H1 (cell line): ENCODE results near the gene ROR1. TPM values are rescaled to one million over a fixed set of nuclear protein-coding genes. Genes with fewer than 3 reads are reported as not detected.

Experiments
- CTCF ChIA-PET: fragments of 300-600 bp; sonication (Branson Sonifier 250); formaldehyde crosslinking; loops from one replicate; lab custom pipeline; 2021; ENCODE audit not compliant: partially characterized antibody; lab: Charles Lee
- POLR2A ChIA-PET: fragments of 300-600 bp; sonication (Branson Sonifier 250); formaldehyde crosslinking; loops from one replicate; lab custom pipeline; 2021; ENCODE audit warnings: inconsistent platforms; ENCODE audit not compliant: partially characterized antibody; lab: Charles Lee
- DNase-seq, 2 experiments: peaks; one replicate each; pipeline versions ENCODE4 v3.0.0 to v3.0.0-alpha.2; 2010 to 2022; ENCODE audit warnings: low spot score in 2 of 2, low read depth in 1 of 2, mixed read lengths in 1 of 2
- FAIRE-seq: peaks from 2 replicates; lab custom pipeline; 2011; peaks lifted over from hg19 to GRCh38; lab: Jason Lieb, UNC
- H2AFZ ChIP-seq: 2 replicates; pipeline ENCODE4 v1.8.1; 2012; ENCODE audit warnings: low read length, inconsistent platforms
- H2AK5ac ChIP-seq: 2 replicates; pipeline ENCODE4 v1.6.1; 2013; ENCODE audit warnings: low read depth, low read length
- H2BK120ac ChIP-seq: replicated peaks from 2 replicates; pipeline ENCODE3; 2013; ENCODE audit warnings: low read depth, low read length, inconsistent platforms
- H2BK12ac ChIP-seq: 2 replicates; pipeline ENCODE4 v1.6.1; 2013; ENCODE audit warnings: low read depth, low read length
- H2BK15ac ChIP-seq: 2 replicates; pipeline ENCODE4 v1.6.1; 2013; ENCODE audit warnings: low read length
- H2BK20ac ChIP-seq: 2 replicates; pipeline ENCODE4 v1.6.1; 2013; ENCODE audit warnings: low read length
- H2BK5ac ChIP-seq: 2 replicates; pipeline ENCODE4 v1.6.1; 2013; ENCODE audit warnings: low read depth, low read length
- H3K14ac ChIP-seq: 2 replicates; pipeline ENCODE4 v1.6.1; 2013; ENCODE audit warnings: inconsistent platforms; ENCODE audit not compliant: insufficient read length
- H3K18ac ChIP-seq: 2 replicates; pipeline ENCODE4 v1.6.1; 2013; ENCODE audit warnings: low read length; ENCODE audit errors: extremely low read depth
- H3K23ac ChIP-seq: 2 replicates; pipeline ENCODE4 v1.6.1; 2013; ENCODE audit warnings: inconsistent platforms; ENCODE audit not compliant: insufficient read length
- H3K23me2 ChIP-seq: 2 replicates; pipeline ENCODE4 v1.6.1; 2013; ENCODE audit warnings: low read depth, low read length
- H3K27ac ChIP-seq: 2 replicates; pipeline ENCODE4 v1.6.1; 2011; ENCODE audit warnings: low read depth, low read length, inconsistent platforms
- H3K27me3 ChIP-seq, 4 experiments: replicated peaks in 1 of 4; 1 replicate in 1 of 4; 2 replicates in 3 of 4; pipeline versions ENCODE4 v1.6.1 to v1.8.1; 2011 to 2013; ENCODE audit warnings: low read length in 3 of 4, mild to moderate bottlenecking in 3 of 4, inconsistent platforms in 2 of 4, mixed read lengths in 2 of 4, moderate library complexity in 1 of 4; ENCODE audit not compliant: control insufficient read depth in 3 of 4, insufficient read depth in 3 of 4; ENCODE audit errors: extremely low read depth in 1 of 4
- H3K36me3 ChIP-seq, 4 experiments: 2 replicates each; pipeline versions ENCODE4 v1.6.1 to v1.8.1; 2011 to 2013; ENCODE audit warnings: mild to moderate bottlenecking in 4 of 4, low read length in 3 of 4, moderate library complexity in 2 of 4, control low read depth in 1 of 4, inconsistent platforms in 1 of 4; ENCODE audit not compliant: insufficient read depth in 4 of 4, control insufficient read depth in 2 of 4
- H3K4ac ChIP-seq: replicated peaks from 2 replicates; pipeline ENCODE3; 2013; ENCODE audit warnings: low read length, low read depth, mixed read lengths, inconsistent platforms; ENCODE audit not compliant: insufficient read length
- H3K4me1 ChIP-seq, 4 experiments: replicated peaks in 1 of 4; 1 replicate in 1 of 4; 2 replicates in 3 of 4; pipeline versions ENCODE4 v1.6.1 to v1.8.1; 2011 to 2013; ENCODE audit warnings: low read length in 3 of 4, inconsistent platforms in 2 of 4, mixed read lengths in 1 of 4; ENCODE audit not compliant: insufficient read depth in 4 of 4, control insufficient read depth in 3 of 4
- H3K4me2 ChIP-seq, 2 experiments: 2 replicates each; pipeline versions ENCODE4 v1.6.1 to v1.8.1; 2011 to 2013; ENCODE audit warnings: low read depth in 2 of 2, low read length in 2 of 2, control low read depth in 1 of 2, inconsistent platforms in 1 of 2, mild to moderate bottlenecking in 1 of 2; ENCODE audit not compliant: insufficient read depth in 1 of 2
- H3K4me3 ChIP-seq, 4 experiments: fragments of 200-600, 300-600 bp in 1 of 4; sonication (generic), shearing (Covaris generic), sonication (Bioruptor Twin) in 1 of 4; 2 replicates each; pipeline versions ENCODE4 v1.5.1 to v1.8.1; 2011 to 2016; ENCODE audit warnings: low read length in 4 of 4, low read depth in 3 of 4, control low read depth in 2 of 4, inconsistent platforms in 2 of 4, mild to moderate bottlenecking in 2 of 4, mixed read lengths in 1 of 4, moderate library complexity in 1 of 4; ENCODE audit not compliant: insufficient read depth in 2 of 4; ENCODE audit errors: extremely low read depth in 1 of 4
- H3K56ac ChIP-seq: replicated peaks from 2 replicates; pipeline ENCODE3; 2013; ENCODE audit warnings: low read depth, mild to moderate bottlenecking, mixed read lengths, low read length, inconsistent platforms; ENCODE audit not compliant: insufficient read length
- H3K79me1 ChIP-seq: 2 replicates; pipeline ENCODE4 v1.6.1; 2013; ENCODE audit warnings: low read depth, low read length, control low read depth
- H3K79me2 ChIP-seq, 2 experiments: 2 replicates each; pipeline versions ENCODE4 v1.6.1 to v1.8.1; 2012 to 2013; ENCODE audit warnings: low read length in 2 of 2, mild to moderate bottlenecking in 2 of 2, inconsistent platforms in 1 of 2; ENCODE audit not compliant: insufficient read depth in 2 of 2, control insufficient read depth in 1 of 2
- H3K9ac ChIP-seq, 4 experiments: replicated peaks in 1 of 4; 1 replicate in 1 of 4; 2 replicates in 3 of 4; pipeline versions ENCODE4 v1.6.1 to v1.8.1; 2011 to 2013; ENCODE audit warnings: low read depth in 3 of 4, low read length in 3 of 4, control low read depth in 2 of 4, mild to moderate bottlenecking in 2 of 4, moderate library complexity in 2 of 4, inconsistent platforms in 1 of 4; ENCODE audit errors: extremely low read depth in 1 of 4
- H3K9me3 ChIP-seq, 2 experiments: 2 replicates each; pipeline versions ENCODE4 v1.6.1 to v1.8.1; 2012 to 2013; ENCODE audit warnings: mild to moderate bottlenecking in 2 of 2, moderate library complexity in 2 of 2, control low read depth in 1 of 2, inconsistent platforms in 1 of 2, low read depth in 1 of 2, low read length in 1 of 2, mixed read lengths in 1 of 2; ENCODE audit not compliant: insufficient read depth in 2 of 2
- H4K20me1 ChIP-seq, 2 experiments: replicated peaks in 1 of 2; 2 replicates each; pipeline versions ENCODE3 to v1.8.1; 2011 to 2013; ENCODE audit warnings: inconsistent platforms in 2 of 2, low read length in 2 of 2, mild to moderate bottlenecking in 1 of 2; ENCODE audit not compliant: insufficient read depth in 2 of 2, control insufficient read depth in 1 of 2
- H4K5ac ChIP-seq: 2 replicates; pipeline ENCODE4 v1.6.1; 2013; ENCODE audit warnings: low read length, low read depth, mixed read lengths, inconsistent platforms; ENCODE audit not compliant: insufficient read length
- H4K8ac ChIP-seq: 2 replicates; pipeline ENCODE4 v1.8.0; 2013; ENCODE audit warnings: mild to moderate bottlenecking, moderate library complexity, low read length, inconsistent platforms; ENCODE audit not compliant: insufficient read depth; ENCODE audit errors: extremely low read depth
- H4K91ac ChIP-seq: replicated peaks from 2 replicates; pipeline ENCODE3; 2013; ENCODE audit warnings: low read length, mixed read lengths, inconsistent platforms; ENCODE audit not compliant: insufficient read length
- ATF3 ChIP-seq: IDR thresholded peaks from 2 replicates; pipeline ENCODE4 v1.6.1; 2011; ENCODE audit warnings: low read depth, mild to moderate bottlenecking, low read length; ENCODE audit not compliant: insufficient read depth
- BRCA1 ChIP-seq: IDR thresholded peaks from 2 replicates; pipeline ENCODE4 v1.6.1; 2012; ENCODE audit warnings: low read depth, low read length, improper control_type of control experiment
- CBX8 ChIP-seq: fragments of 300-800, 300-1000 bp; sonication (generic); IDR thresholded peaks from 2 replicates; pipeline ENCODE4 v1.7.1; 2016; ENCODE audit warnings: low read depth, low read length, borderline replicate concordance
- HDAC2 ChIP-seq, 2 experiments: fragments of 300-600 bp in 1 of 2; sonication (generic) in 1 of 2; IDR thresholded peaks; 2 replicates each; pipeline ENCODE4 v1.6.1; 2011 to 2012; ENCODE audit warnings: low read depth in 2 of 2, low read length in 2 of 2, mild to moderate bottlenecking in 2 of 2, moderate library complexity in 2 of 2, borderline replicate concordance in 1 of 2, inconsistent platforms in 1 of 2
- JUND ChIP-seq: IDR thresholded peaks from 2 replicates; pipeline ENCODE4 v1.6.1; 2011; ENCODE audit warnings: mild to moderate bottlenecking, improper control_type of control experiment, low read length
- SIN3A ChIP-seq, 2 experiments: IDR thresholded peaks in 1 of 2; conservative IDR thresholded peaks in 1 of 2; 2 replicates each; pipeline ENCODE4 v1.6.1; 2011 to 2012; ENCODE audit warnings: low read length in 2 of 2, improper control_type of control experiment in 1 of 2, low read depth in 1 of 2, mild to moderate bottlenecking in 1 of 2
- TAF1 ChIP-seq: IDR thresholded peaks from 2 replicates; pipeline ENCODE4 v1.6.1; 2011; ENCODE audit warnings: mild to moderate bottlenecking, low read depth, low read length
- TCF12 ChIP-seq: IDR thresholded peaks from 2 replicates; pipeline ENCODE4 v1.6.1; 2011; ENCODE audit warnings: low read depth, mild to moderate bottlenecking, low read length
- WGBS, 2 experiments: shearing (Covaris generic) in 1 of 2; methylation state at CpG; one replicate each; pipeline versions ENCODE4 v1.1.6 to v1.1.7; 2013 to 2015; ENCODE audit warnings: low lambda C conversion rate in 2 of 2, mixed read lengths in 2 of 2, inconsistent platforms in 1 of 2, low coverage in 1 of 2, missing lambda C conversion rate in 1 of 2; ENCODE audit not compliant: insufficient replicate concordance in 2 of 2, insufficient coverage in 1 of 2, insufficient read length in 1 of 2; ENCODE audit errors: extremely low coverage in 1 of 2, missing lambda C conversion rate in 1 of 2; 5-methylcytosine and 5-hydroxymethylcytosine counted together
- polyA plus RNA-seq, 7 experiments: library from polyadenylated mRNA; depleted of rRNA in 3 of 7; stranded (reverse) in 5 of 7; unstranded in 2 of 7; fragments of >200 nt in 5 of 7; fragments of 200-250 nt in 2 of 7; gene quantifications; 1 replicate in 5 of 7; 2 replicates in 1 of 7; 4 replicates in 1 of 7; pipeline versions ENCODE4 v1.2.1 to v1.2.3, GENCODE V29; 2011 to 2013; ENCODE audit warnings: missing spikeins in 2 of 7, mixed read lengths in 2 of 7
- total RNA-seq: library from RNA; stranded (reverse); fragmentation: NEBNext Ultra II Directional; extraction: Animal tissue kit (Norgen Biotek cat#: 25700); gene quantifications from 2 replicates; pipeline ENCODE4 v1.2.1, GENCODE V29; 2021
- TF ChIP-seq, protein P1 (sequence below): IDR thresholded peaks from 2 replicates; pipeline ENCODE4 v1.6.1; 2012; ENCODE audit warnings: low read length, inconsistent platforms

ROR1 gene
- total and polyA plus RNA-seq, 2 of the 8 experiments (the other 6 are each of a cell fraction or from before 2014, with no cell fraction given): 33.6 to 73.6 TPM

DNA sequence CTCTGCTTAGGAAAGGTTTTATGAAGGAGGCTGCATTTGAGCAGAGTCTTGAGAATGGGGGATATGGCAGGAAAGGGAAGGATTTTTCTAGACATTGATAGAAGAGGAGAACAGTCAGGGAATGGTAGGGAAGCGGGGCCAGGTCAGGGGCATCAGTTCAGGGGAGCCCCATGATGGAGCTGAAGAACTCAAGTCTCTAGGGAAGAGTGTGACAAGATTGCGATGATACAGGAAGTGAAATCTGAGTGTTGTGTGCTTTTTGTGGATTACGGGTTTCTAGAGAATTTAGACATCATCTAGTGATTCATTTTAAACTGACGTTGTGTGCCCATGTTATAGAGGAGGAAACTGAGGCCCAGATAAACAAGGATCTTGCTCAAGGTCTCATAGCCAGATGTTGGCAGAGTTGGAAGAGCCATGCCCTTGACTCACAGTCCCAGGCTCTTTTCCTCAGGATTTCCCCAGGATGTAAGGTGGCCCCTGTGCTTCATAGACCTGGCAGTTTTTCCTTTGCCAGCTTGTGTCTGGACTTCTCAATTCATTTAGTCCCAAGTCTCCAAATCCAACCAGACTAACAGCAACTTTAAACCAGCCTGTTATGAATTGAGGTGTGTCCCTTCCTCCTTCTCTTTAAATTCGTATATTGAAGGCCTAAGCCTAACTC lies 130.3 kb downstream of the ROR1 start:
- H2BK120ac ChIP-seq: no peak overlapping the region
- H3K79me2 ChIP-seq: peaks cover 3 to 95% of the 10 kb centered on the region in 2 experiments; a peak in 3 of 4 replicates
- H3K27me3 ChIP-seq: no peaks in the 10 kb centered on the region
- peaks cover 6 to 31% (median 25%) of the 10 kb centered on the region in 4 experiments for H3K4me1 ChIP-seq
- no peak overlapping the region for H2BK12ac ChIP-seq
- FAIRE-seq: no peak
- POLR2A ChIA-PET: no interaction called here
- WGBS, 2 experiments: 88% methylated on average over 5 of the region's 5 CpGs; no CpG with 5 or more reads in 1 of the 2 experiments
- no peak overlapping the region for H2BK5ac ChIP-seq
- H4K8ac ChIP-seq: no peak overlapping the region
- H2AK5ac ChIP-seq: no peak overlapping the region; the same call in 1 of the 2 replicates
- no peaks in the 10 kb centered on the region for H3K36me3 ChIP-seq
- no peak overlapping the region for H4K91ac ChIP-seq
- H3K27ac ChIP-seq: no peak overlapping the region
- H2BK20ac ChIP-seq: no peak overlapping the region
- H3K4ac ChIP-seq: no peak overlapping the region
- CTCF ChIA-PET: interaction anchor here (1.2 to 10.3 kb wide), 4 partner anchors 10 to 213 kb away, joined by 3 to 74 read pairs (median 8); no protein-coding TSS in a partner anchor
- H2AFZ ChIP-seq: no peak overlapping the region
- no peak overlapping the region for H3K56ac ChIP-seq
- H3K9ac ChIP-seq: no peak overlapping the region
- H3K14ac ChIP-seq: no peak overlapping the region
- H3K23ac ChIP-seq: no peak overlapping the region
- peaks cover 3 to 5% of the 10 kb centered on the region in 2 experiments for H4K20me1 ChIP-seq
- no peak for DNase-seq
- no peak overlapping the region for H4K5ac ChIP-seq
- no peak overlapping the region for H3K4me2 ChIP-seq
- no peak overlapping the region for H3K4me3 ChIP-seq
- H3K23me2 ChIP-seq: no peaks in the 10 kb centered on the region
- no peaks in the 10 kb centered on the region for H3K9me3 ChIP-seq
- peaks cover 3% of the 10 kb centered on the region; the same call in 1 of the 2 replicates for H3K79me1 ChIP-seq
- H3K18ac ChIP-seq: peak overlapping the region; percentile 17; the same call in 1 of the 2 replicates
- no peak overlapping the region for H2BK15ac ChIP-seq
- TF ChIP-seq HDAC2 (IDR thresholded peaks at IDR 0.05; ENCODE audit: borderline replicate concordance in 1 of 2, low read depth in 2 of 2, low read length in 2 of 2) (no peak), TAF1 (no peak), CBX8 (no peak), BRCA1 (no peak), SIN3A (conservative IDR thresholded peaks at IDR 0.05 in 1 of 2, IDR thresholded peaks at IDR 0.05 in 1 of 2; ENCODE audit: low read depth in 1 of 2, low read length in 2 of 2) (no peak), JUND (no peak), ATF3 (no peak), TCF12 (no peak)
- TF ChIP-seq, protein P1, sequence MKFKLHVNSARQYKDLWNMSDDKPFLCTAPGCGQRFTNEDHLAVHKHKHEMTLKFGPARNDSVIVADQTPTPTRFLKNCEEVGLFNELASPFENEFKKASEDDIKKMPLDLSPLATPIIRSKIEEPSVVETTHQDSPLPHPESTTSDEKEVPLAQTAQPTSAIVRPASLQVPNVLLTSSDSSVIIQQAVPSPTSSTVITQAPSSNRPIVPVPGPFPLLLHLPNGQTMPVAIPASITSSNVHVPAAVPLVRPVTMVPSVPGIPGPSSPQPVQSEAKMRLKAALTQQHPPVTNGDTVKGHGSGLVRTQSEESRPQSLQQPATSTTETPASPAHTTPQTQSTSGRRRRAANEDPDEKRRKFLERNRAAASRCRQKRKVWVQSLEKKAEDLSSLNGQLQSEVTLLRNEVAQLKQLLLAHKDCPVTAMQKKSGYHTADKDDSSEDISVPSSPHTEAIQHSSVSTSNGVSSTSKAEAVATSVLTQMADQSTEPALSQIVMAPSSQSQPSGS: no peak
